Testis (tissue), 3 donors: Measurements from ENCODE around the gene KLF7. TPM values are rescaled to one million over a fixed set of nuclear protein-coding genes. Genes with fewer than 3 reads are reported as not detected.

ENCODE experiments used
- DNase-seq: peaks from one replicate; pipeline ENCODE4 v3.0.0-alpha.2; 2019
- H3K27ac ChIP-seq, 2 donors: fragments of 200-600 bp; sonication (generic); one replicate each; pipeline ENCODE4 v1.5.1; 2019
- H3K27me3 ChIP-seq: fragments of 200-600 bp; sonication (generic); one replicate; pipeline ENCODE4 v1.5.1; 2019
- H3K36me3 ChIP-seq: fragments of 200-600 bp; sonication (generic); one replicate; pipeline ENCODE4 v1.5.1; 2017; ENCODE audit warnings: low read depth; ENCODE audit errors: missing control alignments
- H3K4me1 ChIP-seq: fragments of 200-600 bp; sonication (generic); one replicate; pipeline ENCODE4 v1.5.1; 2019
- H3K4me3 ChIP-seq, 2 donors: fragments of 200-600 bp; sonication (generic); one replicate each; pipeline ENCODE4 v1.5.1; 2017 to 2019
- H3K9me3 ChIP-seq: fragments of 200-600 bp; sonication (generic); one replicate; pipeline ENCODE4 v1.5.1; 2017
- CTCF ChIP-seq, 3 experiments: fragments of 450-650 bp in 2 of 3; fragments of 200-600 bp in 1 of 3; sonication (generic) in 1 of 3; IDR thresholded peaks; one replicate each; pipeline ENCODE4 v1.5.1; 2016 to 2019; ENCODE audit warnings: antibody characterized with exemption in 3 of 3, mild to moderate bottlenecking in 2 of 3, moderate library complexity in 1 of 3
- POLR2A ChIP-seq: fragments of 450-650 bp; IDR thresholded peaks from one replicate; pipeline ENCODE4 v1.6.1; 2017; ENCODE audit warnings: antibody characterized with exemption, mild to moderate bottlenecking, moderate library complexity
- WGBS, 2 donors: methylation state at CpG; one replicate each; pipeline ENCODE4 v1.1.5; 2018; 5-methylcytosine and 5-hydroxymethylcytosine counted together
- intact Hi-C: fragments of 100-400 bp; cut with DNase I; formaldehyde crosslinking; loops from one replicate; pipeline ENCODE4 v1.15.1; 2023; ENCODE audit warnings: low total_unique reads
- polyA plus RNA-seq: library from polyadenylated mRNA; stranded (reverse); fragments of 350-450 nt; fragmentation: Illumina TruSeq; extraction: RNeasy Lipid Tissue Mini Kit (QIAGEN cat#74804); gene quantifications from one replicate; pipeline ENCODE4 v1.2.3, GENCODE V29; 2014; ENCODE audit warnings: low read depth, low replicate concordance; ENCODE audit not compliant: insufficient read depth
- total RNA-seq, 2 donors: library from RNA; depleted of rRNA; stranded (reverse); fragments of >200 nt; gene quantifications; one replicate each; pipeline ENCODE4 v1.2.3, GENCODE V29; 2016

KLF7 gene
- total and polyA plus RNA-seq, 3 donors from 2014 or later = 15.1 to 23.2 (median 21.1) TPM

GRCh38 chr2:207085110-207085509, 80.6 kb downstream of the KLF7 start:
- H3K36me3 ChIP-seq = no peaks in the 10 kb centered on the region

DNA sequence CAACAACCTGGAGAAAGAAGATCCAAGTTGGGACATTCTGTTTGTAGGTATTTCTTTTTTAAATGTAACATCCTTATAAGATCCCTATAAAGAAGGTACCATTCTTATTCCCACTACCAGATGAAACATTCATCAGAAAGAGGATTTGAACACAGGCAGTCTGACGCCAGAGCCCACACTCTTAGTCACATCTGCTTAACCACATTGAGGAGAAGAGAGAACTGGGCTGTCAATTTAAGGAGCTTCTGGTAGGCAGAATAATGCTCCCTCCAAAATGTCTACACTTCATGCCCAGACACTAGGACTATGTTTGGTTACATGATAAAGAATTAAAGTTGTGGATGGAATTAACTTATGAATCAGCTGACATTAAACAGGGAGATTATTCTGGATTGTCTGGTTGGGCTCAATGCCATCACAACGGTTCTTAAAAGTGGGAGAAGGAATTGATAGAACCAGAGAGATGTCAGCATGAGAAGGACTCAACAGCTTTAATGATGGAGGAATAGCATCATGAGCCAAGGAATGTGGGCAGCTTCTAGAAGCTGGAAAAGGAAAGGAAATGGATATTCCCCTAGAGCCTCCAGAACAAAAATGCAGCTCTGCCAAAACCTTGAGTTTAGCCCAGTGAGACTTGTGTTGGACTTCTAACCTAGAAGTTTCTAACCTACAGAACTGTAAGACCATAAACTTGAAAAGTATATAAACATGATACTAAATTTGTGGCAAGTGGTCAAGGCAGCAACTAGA, 82.2 kb downstream of the KLF7 start:
- H3K4me1 ChIP-seq = no peaks in the 10 kb centered on the region
- no peak overlapping the region for H3K4me3 ChIP-seq
- no peak for TF ChIP-seq POLR2A
- no peak for TF ChIP-seq CTCF (IDR thresholded peaks at IDR 0.05)
- no peaks in the 10 kb centered on the region for H3K36me3 ChIP-seq
- intact Hi-C loops = no loop called here
- H3K9me3 ChIP-seq = no peaks in the 10 kb centered on the region
- 78 to 94% methylated on average over 2 of the region's 2 CpGs for WGBS, 2 donors
- no peaks in the 10 kb centered on the region for H3K27me3 ChIP-seq
- no peak for DNase-seq
- H3K27ac ChIP-seq = no peak overlapping the region

More at GRCh38 chr2:207085110-207085509, 80.6 kb downstream of the KLF7 start:
- Histone ChIP-seq H3K9me3 (no peaks in the 10 kb centered on the region), H3K4me3 (no peak overlapping the region), H3K27ac (no peak overlapping the region), H3K27me3 (no peaks in the 10 kb centered on the region), H3K4me1 (no peaks in the 10 kb centered on the region)
- TF ChIP-seq CTCF (IDR thresholded peaks at IDR 0.05) (no peak), POLR2A (no peak)
- intact Hi-C loops = no loop called here
- no peak for DNase-seq
- WGBS, 2 donors = 93 to 95% methylated on average over 4 to 5 of the region's 5 CpGs

- Histone ChIP-seq H3K27ac (no peak overlapping the region), H3K27me3 (no peaks in the 10 kb centered on the region), H3K4me3 (no peak overlapping the region), H3K9me3 (no peaks in the 10 kb centered on the region), H3K4me1 (no peaks in the 10 kb centered on the region), H3K36me3 (no peaks in the 10 kb centered on the region)
- 90 to 91% methylated on average over 4 of the region's 4 CpGs for WGBS, 2 donors
- TF ChIP-seq POLR2A (no peak), CTCF (IDR thresholded peaks at IDR 0.05) (no peak)
- intact Hi-C loops = no loop called here
- DNase-seq = no peak
Observed at GRCh38 chr2:207082619-207083018, 83.1 kb downstream of the KLF7 start.

GRCh38 chr2:207078186-207078798, 87.5 kb downstream of the KLF7 start:
- TF ChIP-seq CTCF (IDR thresholded peaks at IDR 0.05) (no peak), POLR2A (no peak)

More at GRCh38 chr2:207078186-207078798, 87.5 kb downstream of the KLF7 start:
- H3K4me3 ChIP-seq = no peak overlapping the region
- DNase-seq = no peak
- H3K36me3 ChIP-seq = no peaks in the 10 kb centered on the region
- no peak overlapping the region for H3K27ac ChIP-seq
- intact Hi-C loops = no loop called here
- H3K27me3 ChIP-seq = no peaks in the 10 kb centered on the region
- 91 to 93% methylated on average over 6 of the region's 6 CpGs for WGBS, 2 donors
- peaks cover 22% of the 10 kb centered on the region for H3K4me1 ChIP-seq
- H3K9me3 ChIP-seq = no peaks in the 10 kb centered on the region
